HL-60 (cell line): ENCODE results near the gene CMA1.

Source experiments
- CTCF ChIP-seq: IDR thresholded peaks from one replicate; pipeline ENCODE4 v1.5.1; 2011; ENCODE audit warnings: low read length, control low read depth, inconsistent platforms; ENCODE audit not compliant: insufficient read depth
- GABPA ChIP-seq: IDR thresholded peaks from 2 replicates; pipeline ENCODE4 v1.6.1; 2012; ENCODE audit warnings: low read depth
- POLR2AphosphoS5 ChIP-seq: IDR thresholded peaks from 2 replicates; pipeline ENCODE4 v1.6.1; 2012; ENCODE audit warnings: low read depth
- REST ChIP-seq: IDR thresholded peaks from 2 replicates; pipeline ENCODE4 v1.6.1; 2012; ENCODE audit warnings: low read depth; ENCODE audit not compliant: insufficient replicate concordance
- SPI1 ChIP-seq: IDR thresholded peaks from 2 replicates; pipeline ENCODE4 v1.6.1; 2012; ENCODE audit warnings: low read depth, mild to moderate bottlenecking, borderline replicate concordance

DNA sequence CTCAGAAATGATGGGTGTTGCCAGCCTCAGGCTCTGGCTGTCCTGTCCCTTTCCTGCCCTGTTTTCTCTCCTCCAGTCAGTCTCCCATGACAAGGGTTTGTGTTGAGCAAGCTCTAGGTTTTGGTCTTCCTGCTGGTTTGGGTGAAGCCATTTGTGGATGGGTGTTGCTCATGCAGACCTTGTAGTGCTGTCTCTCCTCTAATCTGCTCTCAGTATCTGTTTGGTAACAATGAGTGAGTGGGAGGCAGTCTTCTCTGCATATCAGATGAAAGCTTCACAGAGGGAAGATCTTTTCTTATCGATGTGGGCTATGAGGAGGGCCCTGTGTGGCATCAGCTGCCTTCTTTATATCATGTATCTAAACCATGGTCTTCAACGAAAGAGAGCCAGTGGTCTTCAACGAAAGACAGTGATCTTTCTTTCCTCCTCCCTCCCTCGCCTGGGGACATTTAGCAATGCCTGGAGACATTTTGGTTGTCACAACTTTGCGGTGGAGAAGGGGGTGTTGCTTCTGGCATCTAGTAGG lies 3.6 kb downstream of the CMA1 start:
- TF ChIP-seq POLR2AphosphoS5 (no peak), CTCF (no peak), GABPA (no peak), REST (no peak), SPI1 (no peak)
